OCI-LY1 (cell line): ENCODE results near the gene ESPN.

ENCODE experiments used
- CTCF ChIP-seq: fragments of 200-600 bp; sonication (generic), shearing (Covaris generic); IDR thresholded peaks from 2 replicates; pipeline ENCODE4 v1.5.1; 2017; ENCODE audit warnings: mild to moderate bottlenecking, antibody characterized with exemption, low read length, moderate library complexity, mixed read lengths
- EZH2 ChIP-seq: fragments of 200-600 bp; sonication (generic), shearing (Covaris generic); IDR thresholded peaks from 2 replicates; pipeline ENCODE4 v1.8.0; 2017; ENCODE audit warnings: borderline replicate concordance, mixed run types, mild to moderate bottlenecking, antibody characterized with exemption, low read length, moderate library complexity, mixed read lengths

DNA sequence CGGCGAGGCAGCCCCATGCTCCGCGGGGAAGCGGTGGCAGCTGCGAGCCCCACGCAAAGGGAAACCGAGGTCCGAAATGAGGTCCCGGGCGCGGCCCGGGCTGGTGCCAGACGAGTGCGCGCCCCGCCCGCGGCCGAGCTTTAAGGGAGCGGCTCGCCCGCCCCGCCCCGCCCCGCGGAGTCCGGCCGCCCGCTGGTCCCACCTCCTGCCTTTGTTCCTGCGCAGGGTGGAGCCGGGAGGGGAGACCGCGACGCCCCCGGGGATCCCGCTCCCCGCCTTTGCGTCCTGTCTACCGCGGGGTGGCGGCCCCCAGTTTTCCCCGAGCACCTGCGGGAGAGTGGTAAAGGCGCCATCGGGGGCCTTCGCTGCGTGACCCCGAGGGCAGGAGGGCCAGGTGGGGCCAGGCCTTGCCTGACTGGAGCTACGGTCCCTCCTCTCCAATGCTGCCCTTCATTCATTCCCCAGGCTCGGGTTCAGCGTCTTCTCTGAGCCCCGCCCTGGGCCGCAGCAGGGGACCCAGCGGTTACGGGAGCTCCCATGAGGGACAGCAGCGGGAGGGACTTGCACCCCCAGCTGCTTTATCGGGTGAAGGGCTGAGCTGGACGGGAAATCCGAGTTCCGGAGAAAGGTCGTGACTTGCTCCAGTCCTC is 4.6 kb upstream of the ESPN start, which contains the start of gene HES2:
- TF ChIP-seq EZH2 (no peak), CTCF (no peak)
